GM19328 (cell line): ENCODE measurements around the gene PRKCE.

Experiments used
- ATAC-seq: cut with Tn5 transposase; IDR thresholded peaks from one replicate; pipeline ENCODE4 v1.9.1; 2021; ENCODE audit warnings: mild to moderate bottlenecking, moderate library complexity; ENCODE audit not compliant: unreplicated experiment

The PRKCE gene

DNA sequence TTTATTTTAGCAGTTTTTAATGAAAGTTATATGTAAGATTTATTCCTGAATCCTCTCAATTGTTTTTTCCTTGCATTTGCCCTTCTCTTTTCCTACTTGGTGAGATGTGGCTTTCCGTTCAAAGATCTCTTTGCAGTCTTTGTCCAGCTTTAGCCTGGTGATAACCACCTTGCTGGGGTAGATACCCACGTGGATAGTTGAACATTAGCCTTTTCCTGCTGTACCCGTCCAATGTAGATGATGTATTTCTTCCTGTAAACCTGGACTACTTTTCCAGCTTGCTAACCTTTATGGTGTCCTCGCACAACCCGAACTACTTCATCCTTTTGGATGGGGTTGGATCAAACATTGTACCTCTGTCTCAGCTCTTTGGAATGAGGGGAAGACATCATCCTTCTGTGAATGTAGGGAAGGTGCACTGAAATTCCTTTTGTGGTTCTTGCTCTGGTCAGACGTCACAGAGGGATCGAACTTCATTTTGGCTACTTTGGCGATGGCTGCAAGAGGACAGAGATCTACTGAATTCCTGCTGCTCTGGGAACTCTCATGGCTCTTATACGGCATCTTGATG, 352.5 kb downstream of the PRKCE start:
- no peak for ATAC-seq

DNA sequence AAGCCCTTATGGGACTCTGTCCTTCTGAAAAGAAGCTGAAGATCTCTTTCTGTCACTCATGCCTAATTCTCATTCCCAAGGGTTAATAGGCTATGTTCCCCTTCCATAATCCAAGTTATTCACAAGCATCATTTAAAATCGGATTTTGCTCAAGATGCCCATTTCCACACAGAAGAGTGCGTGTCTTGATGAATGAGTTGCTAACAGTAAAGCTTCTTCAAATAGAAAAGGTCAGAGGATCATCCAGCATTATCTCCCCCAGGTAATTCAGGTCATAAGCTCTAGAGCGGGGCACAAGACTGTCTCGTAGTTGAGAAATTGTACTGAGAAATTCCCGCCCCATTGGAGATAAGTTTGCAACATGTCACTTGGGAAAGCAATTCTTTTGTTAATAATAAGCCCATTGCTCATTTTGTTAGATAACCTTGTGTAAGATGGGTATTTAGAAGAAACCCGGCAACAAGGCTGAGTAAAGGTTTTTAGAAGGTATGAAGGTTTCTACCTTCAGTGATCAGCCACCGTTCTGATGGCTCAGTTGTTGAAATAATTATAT, 355.1 kb downstream of the PRKCE start:
- no peak for ATAC-seq

GRCh38 chr2:46007412-46007811, 355.9 kb downstream of the PRKCE start:
- ATAC-seq, result no peak

- no peak for ATAC-seq
Measured at GRCh38 chr2:46008091-46008870, 356.8 kb downstream of the PRKCE start.

DNA sequence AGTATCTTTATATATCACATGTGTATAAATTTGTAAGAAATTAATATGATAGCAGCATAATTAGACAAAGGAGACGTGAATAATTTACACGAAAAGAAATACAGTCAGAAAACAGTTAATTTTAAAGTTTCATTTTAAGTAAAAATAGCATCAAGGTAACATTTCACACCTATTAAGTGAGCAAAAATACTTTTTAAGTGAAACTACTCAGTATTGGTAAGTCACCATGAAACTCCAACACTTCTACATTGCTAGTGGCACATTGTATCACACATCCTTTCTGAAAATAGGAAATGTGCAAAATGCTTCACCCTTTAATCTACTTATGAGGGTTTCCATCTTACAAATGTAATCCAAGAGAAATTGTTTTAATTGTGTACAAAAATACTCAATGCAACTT, 357.8 kb downstream of the PRKCE start:
- ATAC-seq, result no peak

- ATAC-seq, result no peak
Measured at GRCh38 chr2:46009772-46010171, 358.3 kb downstream of the PRKCE start.

GRCh38 chr2:46010223-46010924, 358.9 kb downstream of the PRKCE start:
- ATAC-seq, result no peak

DNA sequence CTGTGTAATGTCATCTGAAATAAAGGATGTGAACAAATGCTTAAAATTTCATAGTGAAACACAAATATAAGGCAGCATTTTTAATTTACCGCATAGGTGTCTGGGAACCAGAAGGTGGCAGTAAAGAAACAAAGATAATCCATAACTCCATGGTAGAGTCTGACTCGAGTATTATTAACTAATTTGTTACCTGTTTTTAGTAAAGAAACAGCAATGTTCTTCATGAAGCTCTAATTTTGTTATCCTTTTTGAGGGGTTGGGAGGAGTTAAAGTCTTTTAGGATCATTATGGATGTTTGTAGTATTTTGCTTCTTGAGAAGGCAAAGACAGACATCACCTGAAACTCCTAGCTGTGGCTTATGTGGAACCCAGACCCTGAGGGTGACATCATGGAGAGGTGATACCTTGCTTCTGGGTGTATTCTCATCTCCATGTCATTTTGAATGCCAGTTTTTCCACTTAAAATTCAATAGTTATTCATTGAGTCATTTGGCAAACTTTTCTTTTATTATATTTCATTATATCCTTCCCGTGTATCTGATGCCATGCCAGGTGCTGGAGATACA, 359.5 kb downstream of the PRKCE start:
- ATAC-seq, result no peak

- ATAC-seq, result no peak
Measured at GRCh38 chr2:46012618-46013240, 361.3 kb downstream of the PRKCE start.

DNA sequence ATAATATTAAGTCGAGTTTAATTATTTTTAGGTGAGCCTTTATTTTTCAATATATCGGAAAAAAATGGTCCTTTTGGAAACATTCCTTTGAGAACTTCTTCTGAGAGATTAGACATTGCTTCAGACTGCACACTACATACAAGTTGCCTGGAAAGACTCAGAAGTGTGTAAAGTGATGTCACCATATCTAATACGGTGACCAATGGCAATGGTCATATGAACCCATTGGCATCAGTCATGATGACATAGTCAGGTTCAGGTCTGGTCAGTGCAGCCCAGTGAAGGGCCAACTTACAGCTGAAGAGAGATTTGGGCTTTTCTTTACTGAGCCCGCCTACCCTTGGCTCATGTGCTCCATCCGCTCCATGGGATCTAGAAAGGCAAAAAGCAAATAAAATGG, 362.3 kb downstream of the PRKCE start:
- no peak for ATAC-seq

DNA sequence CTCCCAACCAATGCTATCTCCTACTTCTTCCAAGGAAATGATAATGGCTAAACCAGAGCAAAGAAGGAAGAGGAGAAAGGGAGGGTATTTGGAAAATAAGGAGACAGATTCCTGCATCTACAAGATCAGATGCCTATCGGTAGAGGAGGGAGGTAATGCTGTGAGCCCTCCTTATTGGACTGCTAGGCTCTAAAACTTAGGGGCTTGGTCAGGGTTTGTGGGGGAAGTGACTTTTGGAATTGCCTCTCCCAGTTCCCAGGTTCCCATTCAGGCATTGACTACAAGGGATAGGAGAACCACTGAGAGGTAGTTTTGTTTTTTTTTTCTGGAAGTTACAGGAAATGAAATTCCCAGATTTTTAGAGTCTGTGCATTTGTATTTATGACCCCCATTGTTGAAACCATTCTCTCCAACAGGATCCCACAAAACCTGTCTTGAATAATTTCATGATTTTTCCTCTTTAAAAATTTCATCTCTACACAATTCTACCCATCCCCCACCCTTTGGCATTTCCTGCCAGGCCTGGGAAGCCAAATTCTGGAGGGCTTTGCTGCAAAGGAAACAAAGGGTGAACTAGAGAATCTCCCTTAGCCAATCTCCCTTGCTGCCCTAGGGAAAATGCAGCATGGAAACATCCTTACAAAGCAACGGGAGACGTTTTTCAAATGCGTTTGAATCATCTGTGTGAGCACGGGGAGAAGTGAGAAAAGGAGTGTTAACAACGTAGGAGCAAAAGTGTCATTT, 363.6 kb downstream of the PRKCE start:
- ATAC-seq, result no peak

DNA sequence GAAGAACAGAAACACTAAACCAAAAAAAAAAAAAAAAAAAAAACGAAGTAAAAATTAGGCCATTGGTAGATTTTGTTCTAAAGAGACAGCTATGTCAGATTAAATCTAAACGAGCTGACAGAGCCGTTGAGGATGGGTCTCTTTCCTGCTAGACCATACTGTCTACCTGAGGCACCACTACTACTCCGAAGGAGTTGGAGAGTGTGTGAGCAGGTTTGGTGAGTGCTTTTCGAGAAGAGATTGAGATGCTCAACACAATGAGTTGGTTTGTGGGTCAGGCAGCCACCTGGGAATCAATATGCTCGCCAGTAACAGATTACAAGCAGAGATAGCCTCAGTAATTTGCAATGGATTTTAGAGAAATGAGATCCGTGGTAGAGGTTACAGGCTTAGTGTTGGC, 364.2 kb downstream of the PRKCE start:
- no peak for ATAC-seq

DNA sequence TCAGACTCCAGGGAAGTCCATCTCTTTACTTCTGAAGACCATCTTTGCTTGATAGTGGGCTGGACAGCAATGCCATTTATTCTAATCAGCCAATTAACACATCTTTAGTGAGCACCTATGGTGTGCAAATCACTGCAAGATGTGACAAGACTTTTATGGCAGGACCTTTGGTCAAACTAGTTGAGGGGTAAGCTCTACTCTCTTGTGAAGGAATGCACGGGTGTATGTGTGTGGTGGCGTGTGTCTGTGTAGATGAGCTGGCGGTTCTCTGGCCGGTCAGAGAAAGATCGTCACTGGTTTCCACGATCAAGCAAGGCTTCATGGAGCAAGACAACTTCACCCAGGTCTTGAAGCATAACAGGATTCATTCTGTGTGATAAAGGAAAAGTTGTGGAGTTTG, 364.6 kb downstream of the PRKCE start:
- no peak for ATAC-seq

- ATAC-seq, result no peak
Measured at GRCh38 chr2:46018773-46019591, 367.5 kb downstream of the PRKCE start.

DNA sequence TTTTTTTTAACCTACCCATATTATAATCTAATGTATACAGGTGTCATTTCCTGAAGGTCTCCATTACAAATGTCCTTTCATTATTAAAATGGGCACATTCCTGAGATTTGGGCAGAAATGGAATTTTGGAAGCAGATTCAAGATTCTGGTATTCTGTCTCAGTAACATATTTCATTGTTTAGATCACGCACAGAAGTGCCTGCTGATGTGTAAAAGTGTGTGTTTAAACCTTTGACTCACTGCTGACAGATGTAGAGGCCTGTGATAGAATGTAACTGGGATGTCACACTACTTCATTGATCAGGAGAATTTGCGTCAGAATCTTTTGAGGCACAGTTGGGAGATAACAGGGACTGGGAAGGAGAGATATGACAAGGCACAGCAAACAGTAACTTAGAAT, 368.9 kb downstream of the PRKCE start:
- ATAC-seq, result no peak

GRCh38 chr2:46023165-46023854, 371.8 kb downstream of the PRKCE start:
- ATAC-seq, result no peak

DNA sequence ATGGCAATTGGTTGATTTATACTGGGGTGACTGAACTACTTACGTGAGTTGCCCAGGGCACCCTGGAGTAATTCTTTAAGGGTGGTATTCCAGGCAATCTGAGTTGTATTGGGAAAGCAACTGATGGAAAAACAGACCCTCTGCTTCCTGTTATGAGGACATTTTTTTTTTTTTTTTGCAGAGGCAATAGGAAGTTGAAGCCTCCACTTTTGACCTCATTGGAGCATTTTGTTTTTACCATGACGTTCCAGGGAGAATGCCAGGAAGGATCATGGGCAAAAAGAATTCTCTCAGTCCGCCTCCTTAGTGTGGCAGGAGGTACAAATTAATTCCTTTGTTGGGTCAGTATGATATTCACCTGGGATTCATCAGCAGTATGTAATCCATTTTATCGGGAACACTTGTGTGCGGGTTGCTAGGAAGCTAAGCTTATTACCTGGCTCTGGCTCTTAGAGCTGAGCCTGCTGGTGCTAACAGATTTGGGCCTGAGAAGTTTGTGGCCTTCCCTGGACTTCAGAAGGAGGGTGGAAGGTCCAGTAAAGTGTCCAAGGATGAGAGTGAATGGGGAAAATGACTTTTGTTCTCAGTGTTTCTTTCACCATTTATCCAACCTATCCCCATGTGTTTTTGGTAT, 372.8 kb downstream of the PRKCE start:
- no peak for ATAC-seq

- no peak for ATAC-seq
Measured at GRCh38 chr2:46025081-46025480, 373.6 kb downstream of the PRKCE start.
